ENCODE results near the gene P2RY8.

GRCh38 chrX:1511150-1511549 lies 25.8 kb downstream of the P2RY8 start:
- TF ChIP-seq L3MBTL2 (conservative IDR thresholded peaks at IDR 0.05) (no peak), FOXM1 (IDR thresholded peaks at IDR 0.05; ENCODE audit: borderline replicate concordance) (no peak), BHLHE40 (IDR thresholded peaks at IDR 0.05; ENCODE audit: borderline replicate concordance) (no peak), SP1 (IDR thresholded peaks at IDR 0.05) (no peak), HDGF (IDR thresholded peaks at IDR 0.05; ENCODE audit: borderline replicate concordance) (no peak), SUZ12 (IDR thresholded peaks at IDR 0.05) (no peak), ARNT (IDR thresholded peaks at IDR 0.05) (no peak)
